K562 (cell line): ENCODE measurements around the gene POP7. TPM values are rescaled to one million over a fixed set of nuclear protein-coding genes. Genes with fewer than 3 reads are reported as not detected.

Experiments
- HDAC3 ChIP-seq: fragments of 450-650 bp; IDR thresholded peaks from 2 replicates; pipeline ENCODE4 v1.6.1; 2018; ENCODE audit warnings: borderline replicate concordance, mild to moderate bottlenecking, moderate library complexity; ENCODE audit not compliant: partially characterized antibody
- KAT7 ChIP-seq: sonication (generic); formaldehyde crosslinking; IDR thresholded peaks from 2 replicates; pipeline ENCODE4 v1.8.0; 2022; ENCODE audit warnings: missing genetic modification reagents, mild to moderate bottlenecking, borderline replicate concordance
- NFYB ChIP-seq: IDR thresholded peaks from 2 replicates; pipeline ENCODE4 v1.6.1; 2011; ENCODE audit warnings: mild to moderate bottlenecking, moderate library complexity; ENCODE audit not compliant: insufficient read length; ENCODE audit errors: extremely low read depth
- RBFOX2 ChIP-seq: fragments of 200-400 bp; formaldehyde crosslinking; IDR thresholded peaks from 2 replicates; pipeline ENCODE4 v1.6.1; 2017; ENCODE audit warnings: low read depth, mild to moderate bottlenecking, low read length, moderate library complexity
- SMAD4 ChIP-seq: fragments of 250-450 bp; sonication (Bioruptor Pico); conservative IDR thresholded peaks from 2 replicates; pipeline ENCODE4 v1.8.0; 2021; ENCODE audit warnings: inconsistent platforms, mild to moderate bottlenecking, moderate library complexity
- SP2 ChIP-seq: IDR thresholded peaks from 2 replicates; pipeline ENCODE4 v1.6.1; 2011; ENCODE audit warnings: mild to moderate bottlenecking, low read depth, low read length, moderate library complexity; ENCODE audit not compliant: poor library complexity, severe bottlenecking; ENCODE audit errors: extremely low read depth
- SREBF2 ChIP-seq: sonication (generic); formaldehyde crosslinking; IDR thresholded peaks from 2 replicates; pipeline ENCODE4 v1.4.0; 2020; ENCODE audit warnings: mild to moderate bottlenecking, missing genetic modification reagents
- ZNF24 ChIP-seq: fragments of 450-650 bp; IDR thresholded peaks from 2 replicates; pipeline ENCODE4 v1.6.1; 2016
- polyA plus RNA-seq, 8 experiments: library from polyadenylated mRNA; depleted of rRNA in 4 of 8; stranded (reverse) in 5 of 8; unstranded in 3 of 8; fragments of >200 nt; fragmentation: Nextera tagmentation in 2 of 8; fragmentation: Illumina TruSeq in 1 of 8; extraction: Ambion mirVana in 2 of 8; extraction: Trizol in 1 of 8; gene quantifications; 2 replicates each; pipeline versions ENCODE4 v1.2.1 to v1.2.3, GENCODE V29; 2011 to 2014; ENCODE audit warnings: inconsistent platforms in 1 of 8, missing spikeins in 1 of 8
- total RNA-seq, 7 experiments: library from RNA; depleted of rRNA in 6 of 7; stranded (reverse); fragments of >200 nt in 6 of 7; fragmentation: Illumina TruSeq in 2 of 7; extraction: Trizol in 2 of 7; gene quantifications; 2 replicates each; pipeline versions ENCODE4 v1.2.1 to v1.2.3, GENCODE V29; 2011 to 2021; ENCODE audit warnings: low replicate concordance in 1 of 7
- TF ChIP-seq, protein P1 (sequence below), 2 experiments: fragments of 150-350 bp in 1 of 2; IDR thresholded peaks; 2 replicates each; pipeline ENCODE4 v1.6.1; 2012 to 2016; ENCODE audit warnings: low read depth in 2 of 2, low read length in 2 of 2, mild to moderate bottlenecking in 1 of 2, moderate library complexity in 1 of 2
- TF ChIP-seq, protein P2 (sequence below): fragments of 250-450 bp; sonication (Bioruptor Pico); IDR thresholded peaks from 2 replicates; pipeline ENCODE4 v1.5.0; 2021; ENCODE audit warnings: mild to moderate bottlenecking, borderline replicate concordance
- TF ChIP-seq, protein P3 (sequence below), 2 experiments: IDR thresholded peaks; 2 replicates each; pipeline ENCODE4 v1.6.1; 2011; ENCODE audit warnings: borderline replicate concordance in 1 of 2, control low read depth in 1 of 2, low read depth in 1 of 2, low read length in 1 of 2, mild to moderate bottlenecking in 1 of 2, mixed read lengths in 1 of 2, moderate library complexity in 1 of 2; ENCODE audit not compliant: insufficient read depth in 1 of 2, insufficient read length in 1 of 2, poor library complexity in 1 of 2, severe bottlenecking in 1 of 2; ENCODE audit errors: extremely low read depth in 1 of 2
- TF ChIP-seq, protein P4 (sequence below): fragments of 250-450 bp; sonication (Bioruptor Pico); IDR thresholded peaks from 2 replicates; pipeline ENCODE4 v1.9.0; 2021; ENCODE audit warnings: mild to moderate bottlenecking
- TF ChIP-seq, protein P5 (sequence below): fragments of 250-450 bp; sonication (Bioruptor Pico); IDR thresholded peaks from 2 replicates; pipeline ENCODE4 v1.4.0; 2020

POP7 gene
- total and polyA plus RNA-seq, 9 of the 15 experiments (the other 6 are each of a cell fraction or from before 2014, with no cell fraction given), result 11.5 to 163 (median 68.9) TPM

DNA sequence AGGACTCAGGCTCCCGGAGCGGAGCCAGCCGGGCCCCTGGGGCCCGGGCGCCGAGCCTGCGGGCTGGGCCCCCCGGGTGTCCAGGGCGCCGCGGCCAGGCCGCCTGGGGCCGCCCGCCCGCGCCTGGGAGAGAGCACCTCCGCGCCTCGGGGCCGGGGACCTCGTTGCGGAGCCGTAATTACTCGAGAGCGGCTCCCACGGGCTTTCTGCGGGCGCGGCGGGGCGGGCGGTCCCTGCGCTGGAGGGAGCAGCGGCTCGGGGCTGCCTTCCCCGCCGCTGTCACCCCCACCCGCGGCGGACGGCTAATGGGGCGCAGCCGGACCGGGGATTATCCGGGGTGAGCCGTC, 30.8 kb upstream of the POP7 start (continued):
- TF ChIP-seq, protein P1, sequence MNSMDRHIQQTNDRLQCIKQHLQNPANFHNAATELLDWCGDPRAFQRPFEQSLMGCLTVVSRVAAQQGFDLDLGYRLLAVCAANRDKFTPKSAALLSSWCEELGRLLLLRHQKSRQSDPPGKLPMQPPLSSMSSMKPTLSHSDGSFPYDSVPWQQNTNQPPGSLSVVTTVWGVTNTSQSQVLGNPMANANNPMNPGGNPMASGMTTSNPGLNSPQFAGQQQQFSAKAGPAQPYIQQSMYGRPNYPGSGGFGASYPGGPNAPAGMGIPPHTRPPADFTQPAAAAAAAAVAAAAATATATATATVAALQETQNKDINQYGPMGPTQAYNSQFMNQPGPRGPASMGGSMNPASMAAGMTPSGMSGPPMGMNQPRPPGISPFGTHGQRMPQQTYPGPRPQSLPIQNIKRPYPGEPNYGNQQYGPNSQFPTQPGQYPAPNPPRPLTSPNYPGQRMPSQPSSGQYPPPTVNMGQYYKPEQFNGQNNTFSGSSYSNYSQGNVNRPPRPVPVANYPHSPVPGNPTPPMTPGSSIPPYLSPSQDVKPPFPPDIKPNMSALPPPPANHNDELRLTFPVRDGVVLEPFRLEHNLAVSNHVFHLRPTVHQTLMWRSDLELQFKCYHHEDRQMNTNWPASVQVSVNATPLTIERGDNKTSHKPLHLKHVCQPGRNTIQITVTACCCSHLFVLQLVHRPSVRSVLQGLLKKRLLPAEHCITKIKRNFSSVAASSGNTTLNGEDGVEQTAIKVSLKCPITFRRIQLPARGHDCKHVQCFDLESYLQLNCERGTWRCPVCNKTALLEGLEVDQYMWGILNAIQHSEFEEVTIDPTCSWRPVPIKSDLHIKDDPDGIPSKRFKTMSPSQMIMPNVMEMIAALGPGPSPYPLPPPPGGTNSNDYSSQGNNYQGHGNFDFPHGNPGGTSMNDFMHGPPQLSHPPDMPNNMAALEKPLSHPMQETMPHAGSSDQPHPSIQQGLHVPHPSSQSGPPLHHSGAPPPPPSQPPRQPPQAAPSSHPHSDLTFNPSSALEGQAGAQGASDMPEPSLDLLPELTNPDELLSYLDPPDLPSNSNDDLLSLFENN (IDR thresholded peaks at IDR 0.05; ENCODE audit: low read depth in 2 of 2, low read length in 2 of 2), result no peak
- no peak for TF ChIP-seq HDAC3
- TF ChIP-seq RBFOX2, result peak; percentile 12; the same call in 1 of the 2 replicates
- TF ChIP-seq, protein P2, sequence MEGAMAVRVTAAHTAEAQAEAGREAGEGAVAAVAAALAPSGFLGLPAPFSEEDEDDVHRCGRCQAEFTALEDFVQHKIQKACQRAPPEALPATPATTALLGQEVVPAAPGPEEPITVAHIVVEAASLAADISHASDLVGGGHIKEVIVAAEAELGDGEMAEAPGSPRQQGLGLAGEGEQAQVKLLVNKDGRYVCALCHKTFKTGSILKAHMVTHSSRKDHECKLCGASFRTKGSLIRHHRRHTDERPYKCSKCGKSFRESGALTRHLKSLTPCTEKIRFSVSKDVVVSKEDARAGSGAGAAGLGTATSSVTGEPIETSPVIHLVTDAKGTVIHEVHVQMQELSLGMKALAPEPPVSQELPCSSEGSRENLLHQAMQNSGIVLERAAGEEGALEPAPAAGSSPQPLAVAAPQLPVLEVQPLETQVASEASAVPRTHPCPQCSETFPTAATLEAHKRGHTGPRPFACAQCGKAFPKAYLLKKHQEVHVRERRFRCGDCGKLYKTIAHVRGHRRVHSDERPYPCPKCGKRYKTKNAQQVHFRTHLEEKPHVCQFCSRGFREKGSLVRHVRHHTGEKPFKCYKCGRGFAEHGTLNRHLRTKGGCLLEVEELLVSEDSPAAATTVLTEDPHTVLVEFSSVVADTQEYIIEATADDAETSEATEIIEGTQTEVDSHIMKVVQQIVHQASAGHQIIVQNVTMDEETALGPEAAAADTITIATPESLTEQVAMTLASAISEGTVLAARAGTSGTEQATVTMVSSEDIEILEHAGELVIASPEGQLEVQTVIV (CRISPR knock-in tag), result no peak
- no peak for TF ChIP-seq SREBF2 (CRISPR knock-in tag)
- 0 out of 2 replicates have a peak, but pooled peaks have one; percentile 51 for TF ChIP-seq SMAD4 (CRISPR knock-in tag)
- TF ChIP-seq, protein P3, sequence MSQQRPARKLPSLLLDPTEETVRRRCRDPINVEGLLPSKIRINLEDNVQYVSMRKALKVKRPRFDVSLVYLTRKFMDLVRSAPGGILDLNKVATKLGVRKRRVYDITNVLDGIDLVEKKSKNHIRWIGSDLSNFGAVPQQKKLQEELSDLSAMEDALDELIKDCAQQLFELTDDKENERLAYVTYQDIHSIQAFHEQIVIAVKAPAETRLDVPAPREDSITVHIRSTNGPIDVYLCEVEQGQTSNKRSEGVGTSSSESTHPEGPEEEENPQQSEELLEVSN (IDR thresholded peaks at IDR 0.05; ENCODE audit: borderline replicate concordance in 1 of 2, extremely low read depth in 1 of 2, insufficient read depth in 1 of 2, insufficient read length in 1 of 2, low read depth in 1 of 2, low read length in 1 of 2, poor library complexity in 1 of 2, severe bottlenecking in 1 of 2), result peak in 1 of 2 experiments; percentile 41
- TF ChIP-seq, protein P4, sequence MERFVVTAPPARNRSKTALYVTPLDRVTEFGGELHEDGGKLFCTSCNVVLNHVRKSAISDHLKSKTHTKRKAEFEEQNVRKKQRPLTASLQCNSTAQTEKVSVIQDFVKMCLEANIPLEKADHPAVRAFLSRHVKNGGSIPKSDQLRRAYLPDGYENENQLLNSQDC (CRISPR knock-in tag), result no peak
- TF ChIP-seq NFYB, result no peak
- TF ChIP-seq, protein P5, sequence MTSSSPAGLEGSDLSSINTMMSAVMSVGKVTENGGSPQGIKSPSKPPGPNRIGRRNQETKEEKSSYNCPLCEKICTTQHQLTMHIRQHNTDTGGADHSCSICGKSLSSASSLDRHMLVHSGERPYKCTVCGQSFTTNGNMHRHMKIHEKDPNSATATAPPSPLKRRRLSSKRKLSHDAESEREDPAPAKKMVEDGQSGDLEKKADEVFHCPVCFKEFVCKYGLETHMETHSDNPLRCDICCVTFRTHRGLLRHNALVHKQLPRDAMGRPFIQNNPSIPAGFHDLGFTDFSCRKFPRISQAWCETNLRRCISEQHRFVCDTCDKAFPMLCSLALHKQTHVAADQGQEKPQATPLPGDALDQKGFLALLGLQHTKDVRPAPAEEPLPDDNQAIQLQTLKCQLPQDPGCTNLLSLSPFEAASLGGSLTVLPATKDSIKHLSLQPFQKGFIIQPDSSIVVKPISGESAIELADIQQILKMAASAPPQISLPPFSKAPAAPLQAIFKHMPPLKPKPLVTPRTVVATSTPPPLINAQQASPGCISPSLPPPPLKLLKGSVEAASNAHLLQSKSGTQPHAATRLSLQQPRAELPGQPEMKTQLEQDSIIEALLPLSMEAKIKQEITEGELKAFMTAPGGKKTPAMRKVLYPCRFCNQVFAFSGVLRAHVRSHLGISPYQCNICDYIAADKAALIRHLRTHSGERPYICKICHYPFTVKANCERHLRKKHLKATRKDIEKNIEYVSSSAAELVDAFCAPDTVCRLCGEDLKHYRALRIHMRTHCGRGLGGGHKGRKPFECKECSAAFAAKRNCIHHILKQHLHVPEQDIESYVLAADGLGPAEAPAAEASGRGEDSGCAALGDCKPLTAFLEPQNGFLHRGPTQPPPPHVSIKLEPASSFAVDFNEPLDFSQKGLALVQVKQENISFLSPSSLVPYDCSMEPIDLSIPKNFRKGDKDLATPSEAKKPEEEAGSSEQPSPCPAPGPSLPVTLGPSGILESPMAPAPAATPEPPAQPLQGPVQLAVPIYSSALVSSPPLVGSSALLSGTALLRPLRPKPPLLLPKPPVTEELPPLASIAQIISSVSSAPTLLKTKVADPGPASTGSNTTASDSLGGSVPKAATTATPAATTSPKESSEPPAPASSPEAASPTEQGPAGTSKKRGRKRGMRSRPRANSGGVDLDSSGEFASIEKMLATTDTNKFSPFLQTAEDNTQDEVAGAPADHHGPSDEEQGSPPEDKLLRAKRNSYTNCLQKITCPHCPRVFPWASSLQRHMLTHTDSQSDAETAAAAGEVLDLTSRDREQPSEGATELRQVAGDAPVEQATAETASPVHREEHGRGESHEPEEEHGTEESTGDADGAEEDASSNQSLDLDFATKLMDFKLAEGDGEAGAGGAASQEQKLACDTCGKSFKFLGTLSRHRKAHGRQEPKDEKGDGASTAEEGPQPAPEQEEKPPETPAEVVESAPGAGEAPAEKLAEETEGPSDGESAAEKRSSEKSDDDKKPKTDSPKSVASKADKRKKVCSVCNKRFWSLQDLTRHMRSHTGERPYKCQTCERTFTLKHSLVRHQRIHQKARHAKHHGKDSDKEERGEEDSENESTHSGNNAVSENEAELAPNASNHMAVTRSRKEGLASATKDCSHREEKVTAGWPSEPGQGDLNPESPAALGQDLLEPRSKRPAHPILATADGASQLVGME (CRISPR knock-in tag), result no peak
- TF ChIP-seq ZNF24, result no peak
- no peak for TF ChIP-seq KAT7 (CRISPR knock-in tag)
- TF ChIP-seq SP2, result no peak
